H9 (cell line): Measurements from ENCODE around the gene ABLIM1. TPM values are rescaled to one million over a fixed set of nuclear protein-coding genes. Genes with fewer than 3 reads are reported as not detected.

Experiments
- DNase-seq: peaks from one replicate; pipeline ENCODE4 v3.0.0-alpha.2; 2017
- H2AFZ ChIP-seq: one replicate; pipeline ENCODE4 v1.6.1; 2013; ENCODE audit warnings: mild to moderate bottlenecking, low read length, control low read depth, moderate library complexity
- H2AK5ac ChIP-seq: 2 replicates; pipeline ENCODE4 v1.6.1; 2013; ENCODE audit warnings: low read length, control low read depth, mixed read lengths; ENCODE audit not compliant: insufficient read length
- H2BK120ac ChIP-seq: one replicate; pipeline ENCODE4 v1.6.1; 2013; ENCODE audit warnings: low read depth, mild to moderate bottlenecking, low read length, control low read depth, inconsistent platforms; ENCODE audit not compliant: poor library complexity, severe bottlenecking
- H2BK12ac ChIP-seq: 2 replicates; pipeline ENCODE4 v1.6.1; 2013; ENCODE audit warnings: low read length, control low read depth, mixed read lengths, low read depth; ENCODE audit not compliant: insufficient read length
- H2BK15ac ChIP-seq: 2 replicates; pipeline ENCODE4 v1.6.1; 2013; ENCODE audit warnings: low read depth, low read length, control low read depth
- H2BK20ac ChIP-seq: one replicate; pipeline ENCODE4 v1.6.1; 2013; ENCODE audit warnings: low read depth, mild to moderate bottlenecking, low read length, control low read depth, inconsistent platforms; ENCODE audit not compliant: poor library complexity, severe bottlenecking
- H2BK5ac ChIP-seq: 2 replicates; pipeline ENCODE4 v1.6.1; 2013; ENCODE audit warnings: low read length, control low read depth, mixed read lengths; ENCODE audit not compliant: insufficient read length
- H3K14ac ChIP-seq: 2 replicates; pipeline ENCODE4 v1.6.1; 2013; ENCODE audit warnings: low read length, control low read depth; ENCODE audit not compliant: insufficient read depth
- H3K18ac ChIP-seq: 2 replicates; pipeline ENCODE4 v1.6.1; 2013; ENCODE audit warnings: low read depth, mild to moderate bottlenecking, mixed read lengths, low read length, control low read depth; ENCODE audit not compliant: insufficient read length
- H3K23ac ChIP-seq: 2 replicates; pipeline ENCODE4 v1.6.1; 2013; ENCODE audit warnings: low read length, control low read depth, mixed read lengths, low read depth; ENCODE audit not compliant: insufficient read length
- H3K23me2 ChIP-seq: 2 replicates; pipeline ENCODE4 v1.6.1; 2013; ENCODE audit warnings: low read depth, mild to moderate bottlenecking, mixed read lengths, low read length, control low read depth; ENCODE audit not compliant: insufficient read length, poor library complexity, severe bottlenecking
- H3K27ac ChIP-seq: 2 replicates; pipeline ENCODE4 v1.5.1; 2013; ENCODE audit warnings: low read length, control low read depth, mixed read lengths, low read depth; ENCODE audit not compliant: insufficient read length
- H3K27me3 ChIP-seq: 2 replicates; pipeline ENCODE4 v1.6.1; 2013; ENCODE audit warnings: low read length, control low read depth, inconsistent platforms; ENCODE audit not compliant: insufficient read depth
- H3K4ac ChIP-seq: 2 replicates; pipeline ENCODE4 v1.6.1; 2013; ENCODE audit warnings: low read depth, mild to moderate bottlenecking, control low read depth, inconsistent platforms, low read length, moderate library complexity
- H3K4me1 ChIP-seq: 2 replicates; pipeline ENCODE4 v1.6.1; 2013; ENCODE audit warnings: low read length, control low read depth, inconsistent platforms; ENCODE audit not compliant: insufficient read depth
- H3K4me2 ChIP-seq: 2 replicates; pipeline ENCODE4 v1.6.1; 2013; ENCODE audit warnings: low read length, control low read depth, mixed read lengths; ENCODE audit not compliant: insufficient read length, insufficient read depth
- H3K56ac ChIP-seq: 2 replicates; pipeline ENCODE4 v1.6.1; 2013; ENCODE audit warnings: low read depth, mild to moderate bottlenecking, mixed read lengths, low read length, control low read depth; ENCODE audit not compliant: insufficient read length
- H3K79me1 ChIP-seq: 2 replicates; pipeline ENCODE4 v1.6.1; 2013; ENCODE audit warnings: low read depth, mild to moderate bottlenecking, moderate library complexity, low read length, control low read depth, inconsistent platforms; ENCODE audit not compliant: insufficient read depth, poor library complexity, severe bottlenecking
- H3K79me2 ChIP-seq: 2 replicates; pipeline ENCODE4 v1.6.1; 2013; ENCODE audit warnings: low read length, control low read depth, inconsistent platforms; ENCODE audit not compliant: insufficient read depth
- H3K9ac ChIP-seq: 2 replicates; pipeline ENCODE4 v1.6.1; 2013; ENCODE audit warnings: low read length, control low read depth, mixed read lengths; ENCODE audit not compliant: insufficient read length; ENCODE audit errors: extremely low read depth
- H3K9me3 ChIP-seq: one replicate; pipeline ENCODE4 v1.6.1; 2013; ENCODE audit warnings: low read depth, low read length, inconsistent platforms; ENCODE audit not compliant: control insufficient read depth
- H3T11ph ChIP-seq: one replicate; pipeline ENCODE4 v1.6.1; 2013; ENCODE audit warnings: mild to moderate bottlenecking, low read length, control low read depth, inconsistent platforms
- H4K20me1 ChIP-seq: one replicate; pipeline ENCODE4 v1.6.1; 2013; ENCODE audit not compliant: control insufficient read depth, insufficient read length, insufficient read depth
- H4K5ac ChIP-seq: 2 replicates; pipeline ENCODE4 v1.6.1; 2013; ENCODE audit warnings: low read depth, mild to moderate bottlenecking, mixed read lengths, low read length, control low read depth; ENCODE audit not compliant: insufficient read length
- H4K8ac ChIP-seq: replicated peaks from 2 replicates; pipeline ENCODE4 v1.6.1; 2013; ENCODE audit warnings: low read length, control low read depth, mixed read lengths, low read depth; ENCODE audit not compliant: insufficient read length
- H4K91ac ChIP-seq: 2 replicates; pipeline ENCODE4 v1.6.1; 2013; ENCODE audit warnings: low read depth, mild to moderate bottlenecking, moderate library complexity, mixed read lengths, low read length, control low read depth; ENCODE audit not compliant: insufficient read length
- H3K27ac Mint-ChIP-seq, 3 experiments: 2 replicates in 2 of 3; 3 replicates in 1 of 3; pipeline ENCODE4 v1.8.0; 2020 to 2021; ENCODE audit warnings: mixed read lengths in 3 of 3, mild to moderate bottlenecking in 1 of 3, moderate library complexity in 1 of 3
- H3K27me3 Mint-ChIP-seq: 2 replicates; pipeline ENCODE4 v1.8.0; 2021; ENCODE audit warnings: low read depth, mild to moderate bottlenecking, moderate library complexity, mixed read lengths
- H3K36me3 Mint-ChIP-seq, 3 experiments: 2 replicates in 2 of 3; 3 replicates in 1 of 3; pipeline ENCODE4 v1.8.0; 2020 to 2021; ENCODE audit warnings: low read depth in 3 of 3, mixed read lengths in 3 of 3; ENCODE audit not compliant: insufficient read depth in 1 of 3
- H3K4me1 Mint-ChIP-seq, 2 experiments: 2 replicates each; pipeline ENCODE4 v1.8.0; 2020; ENCODE audit warnings: mixed read lengths in 2 of 2
- H3K4me3 Mint-ChIP-seq, 2 experiments: 2 replicates in 1 of 2; 3 replicates in 1 of 2; pipeline ENCODE4 v1.8.0; 2020 to 2021; ENCODE audit warnings: mild to moderate bottlenecking in 2 of 2, mixed read lengths in 2 of 2, moderate library complexity in 1 of 2
- H3K9me3 Mint-ChIP-seq, 2 experiments: 2 replicates in 1 of 2; 3 replicates in 1 of 2; pipeline ENCODE4 v1.8.0; 2020; ENCODE audit warnings: mild to moderate bottlenecking in 2 of 2, mixed read lengths in 2 of 2, moderate library complexity in 1 of 2
- WGBS: extraction: QIAGEN DNeasy Blood & Tissue Kit; methylation state at CpG from one replicate; pipeline ENCODE4 v1.1.7; 2013; ENCODE audit warnings: missing lambda C conversion rate, low lambda C conversion rate, mixed read lengths; ENCODE audit not compliant: insufficient read length; ENCODE audit errors: extremely low coverage; 5-methylcytosine and 5-hydroxymethylcytosine counted together
- total RNA-seq: library from RNA; stranded (reverse); gene quantifications from 2 replicates; pipeline ENCODE4 v1.2.1, GENCODE V29; 2021
- TF ChIP-seq, protein P1 (sequence below): fragments of 200-600 bp; sonication (generic); conservative IDR thresholded peaks from 3 replicates; pipeline ENCODE4 v1.8.0; 2021; ENCODE audit warnings: antibody characterized with exemption, mild to moderate bottlenecking

ABLIM1 gene
- total RNA-seq, 1 experiment from 2014 or later = 32.1 TPM

DNA sequence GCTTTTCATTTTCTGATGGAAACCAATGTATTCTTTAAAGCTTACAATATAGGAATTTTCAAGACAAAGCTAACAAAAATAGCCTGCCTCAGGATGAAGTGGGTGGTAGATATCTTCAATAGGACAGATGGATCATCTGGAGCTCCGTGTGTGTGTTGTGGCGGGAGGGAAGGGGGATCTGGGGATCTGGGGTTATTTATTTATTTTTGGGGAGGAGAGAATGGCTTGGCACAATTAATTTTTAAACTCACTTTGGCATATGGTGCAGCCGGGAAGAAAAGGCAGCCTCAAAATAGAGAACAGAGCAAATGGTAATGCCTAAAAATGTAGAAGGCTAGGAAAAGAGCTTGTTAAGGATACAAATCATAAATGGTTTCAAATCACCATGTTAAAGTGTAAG, 11.6 kb upstream of the ABLIM1 start:
- no peak overlapping the region for H2BK120ac ChIP-seq
- TF ChIP-seq, protein P1, sequence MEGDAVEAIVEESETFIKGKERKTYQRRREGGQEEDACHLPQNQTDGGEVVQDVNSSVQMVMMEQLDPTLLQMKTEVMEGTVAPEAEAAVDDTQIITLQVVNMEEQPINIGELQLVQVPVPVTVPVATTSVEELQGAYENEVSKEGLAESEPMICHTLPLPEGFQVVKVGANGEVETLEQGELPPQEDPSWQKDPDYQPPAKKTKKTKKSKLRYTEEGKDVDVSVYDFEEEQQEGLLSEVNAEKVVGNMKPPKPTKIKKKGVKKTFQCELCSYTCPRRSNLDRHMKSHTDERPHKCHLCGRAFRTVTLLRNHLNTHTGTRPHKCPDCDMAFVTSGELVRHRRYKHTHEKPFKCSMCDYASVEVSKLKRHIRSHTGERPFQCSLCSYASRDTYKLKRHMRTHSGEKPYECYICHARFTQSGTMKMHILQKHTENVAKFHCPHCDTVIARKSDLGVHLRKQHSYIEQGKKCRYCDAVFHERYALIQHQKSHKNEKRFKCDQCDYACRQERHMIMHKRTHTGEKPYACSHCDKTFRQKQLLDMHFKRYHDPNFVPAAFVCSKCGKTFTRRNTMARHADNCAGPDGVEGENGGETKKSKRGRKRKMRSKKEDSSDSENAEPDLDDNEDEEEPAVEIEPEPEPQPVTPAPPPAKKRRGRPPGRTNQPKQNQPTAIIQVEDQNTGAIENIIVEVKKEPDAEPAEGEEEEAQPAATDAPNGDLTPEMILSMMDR = no peak
- no peaks in the 10 kb centered on the region for H3K79me1 ChIP-seq
- no peak overlapping the region for H3K27ac ChIP-seq
- H2BK12ac ChIP-seq = no peak overlapping the region
- H4K8ac ChIP-seq = no peak overlapping the region
- H2BK15ac ChIP-seq = no peak overlapping the region
- H3K18ac ChIP-seq = no peak overlapping the region
- no peaks in the 10 kb centered on the region for H3K79me2 ChIP-seq
- no peaks in the 10 kb centered on the region for H3K4me1 ChIP-seq
- no peak overlapping the region for H4K5ac ChIP-seq
- H3K9me3 ChIP-seq = no peaks in the 10 kb centered on the region
- no peak overlapping the region for H3T11ph ChIP-seq
- H2AK5ac ChIP-seq = no peak overlapping the region
- H3K27me3 Mint-ChIP-seq = peaks cover 2% of the 10 kb centered on the region; the same call in 1 of the 2 replicates
- H3K27me3 ChIP-seq = no peaks in the 10 kb centered on the region
- H2AFZ ChIP-seq = no peak overlapping the region
- no peak for DNase-seq
- H3K36me3 Mint-ChIP-seq = peaks cover 0 to 3% (median 0%) of the 10 kb centered on the region in 3 experiments; a peak in 2 of 7 replicates
- H4K20me1 ChIP-seq = no peaks in the 10 kb centered on the region
- H4K91ac ChIP-seq = no peak overlapping the region
- no peak overlapping the region for H2BK20ac ChIP-seq
- no peaks in the 10 kb centered on the region for H3K4me1 Mint-ChIP-seq
- no peak overlapping the region for H3K4ac ChIP-seq
- H3K23ac ChIP-seq = no peak overlapping the region
- peaks cover 6 to 7% of the 10 kb centered on the region in 2 experiments; a peak in 3 of 5 replicates for H3K9me3 Mint-ChIP-seq
- H3K27ac Mint-ChIP-seq = 0 out of 7 replicates have a peak overlapping the region, but pooled peaks of 1 of the 3 experiments have one; percentile 1
- H3K23me2 ChIP-seq = no peaks in the 10 kb centered on the region
- no peak overlapping the region for H3K9ac ChIP-seq
- no peak overlapping the region for H3K4me3 Mint-ChIP-seq
- H2BK5ac ChIP-seq = no peak overlapping the region
- H3K14ac ChIP-seq = no peak overlapping the region
- no peak overlapping the region for H3K56ac ChIP-seq
- H3K4me2 ChIP-seq = no peak overlapping the region
- WGBS = no CpG with 5 or more reads among the region's 3 CpGs
